Measurements from ENCODE around the gene DPY19L2. TPM values are rescaled to one million over a fixed set of nuclear protein-coding genes. Genes with fewer than 3 reads are reported as not detected.
A peak's percentile ranks its signal among the peaks of the same experiment; 100 is the strongest.
"Not testable (repeated sequence)": the region's sequence is repeated elsewhere in the genome, so short reads cannot be mapped to it uniquely, and the experiment has no call there.

Gene DPY19L2
- total RNA-seq (2013) = 0.13 TPM
- polyA plus RNA-seq = not detected
- 0.14 and 0.16 TPM in 2 replicates for polyA minus RNA-seq
- total RNA-seq = 0 to 4.4 (median 0.41) reads per million in 11 experiments

DNA sequence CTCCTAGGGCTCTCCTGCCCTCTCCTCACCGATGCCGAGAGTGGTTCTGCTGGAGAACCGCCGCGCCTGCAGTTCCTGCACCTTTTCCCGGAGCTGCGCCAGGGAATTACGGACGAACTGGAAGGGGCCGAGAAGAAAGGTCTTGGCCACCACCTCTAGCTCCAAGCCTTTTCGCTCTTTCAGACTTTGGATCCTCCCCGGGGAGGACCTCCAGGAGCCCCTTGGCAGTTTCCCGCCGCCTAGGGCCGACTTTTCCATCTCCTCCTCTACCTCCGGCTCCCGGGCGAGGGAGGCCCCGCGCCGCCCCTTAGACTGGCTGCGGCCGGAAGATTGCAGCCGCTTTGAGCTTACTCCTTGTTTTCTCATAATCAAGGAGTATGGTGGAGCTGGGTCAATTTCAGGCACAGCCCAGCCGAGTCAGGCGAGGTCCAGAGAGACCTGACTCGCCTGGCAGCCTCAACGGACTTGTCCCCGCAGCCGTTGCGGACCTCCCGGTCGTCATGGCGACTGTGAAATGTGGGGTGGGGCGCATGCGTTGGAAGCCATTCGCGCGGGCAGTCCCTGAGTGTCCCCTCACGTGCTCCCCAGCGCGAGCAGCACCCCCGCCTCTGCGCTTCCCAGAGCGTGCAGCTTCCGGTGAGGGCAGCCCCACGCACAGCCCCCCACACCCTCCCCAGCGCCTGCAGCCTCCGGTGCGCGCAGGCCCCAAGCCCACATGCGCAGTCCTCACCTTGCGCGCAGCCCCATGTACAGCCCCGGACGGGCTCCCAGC lies at the start of gene DPY19L2:
Gene DPY19L2, minus strand, starts transcription at position 466 of the 772 bp plus-strand sequence. Its CDS starts 100 bp downstream, at position 366.
- WGBS (ENCODE audit: insufficient coverage) = 1% methylated on average over 29 of the region's 56 CpGs
- Histone ChIP-seq H3K4me1 (ENCODE audit: control insufficient read depth in 1 of 2, insufficient read depth in 2 of 2, low read length in 2 of 2) (peaks cover 6 to 23% of the 10 kb centered on the region in 2 donors), H3K79me2 (ENCODE audit: insufficient read depth, low read length) (no peaks in the 10 kb centered on the region), H3K4me3 (replicated peaks in 1 of 3; ENCODE audit: low read depth in 2 of 3, low read length in 3 of 3) (peak within 1 kb of the TSS; percentile 42 to 80 (median 65)), H3K27ac (ENCODE audit: low read depth in 1 of 2, low read length in 2 of 2) (no peak within 1 kb of the TSS), H3K9ac (ENCODE audit: insufficient read depth, low read length, poor library complexity, severe bottlenecking) (peak within 1 kb of the TSS; percentile 36), H3K36me3 (replicated peaks in 1 of 2; ENCODE audit: control insufficient read depth in 1 of 2, insufficient read depth in 2 of 2, low read length in 2 of 2) (no peaks in the 10 kb centered on the region), H3K4me2 (replicated peaks; ENCODE audit: extremely low read depth, low read length, poor library complexity, severe bottlenecking) (peak within 1 kb of the TSS; percentile 85), H3K9me3 (replicated peaks in 1 of 2; ENCODE audit: control insufficient read depth in 1 of 2, insufficient read depth in 1 of 2, low read length in 2 of 2) (no peaks in the 10 kb centered on the region), H3K27me3 (ENCODE audit: control insufficient read depth in 2 of 2, insufficient read depth in 2 of 2, low read length in 2 of 2) (peaks cover 0 to 7% of the 10 kb centered on the region in 2 donors), H4K20me1 (ENCODE audit: insufficient read depth, low read length) (no peaks in the 10 kb centered on the region), H2AFZ (ENCODE audit: insufficient read depth, low read depth, low read length, poor library complexity, severe bottlenecking) (peak within 1 kb of the TSS; percentile 93)
- H3K27me3 Mint-ChIP-seq (ENCODE audit: low read depth in 3 of 3) = peaks cover 18 to 28% (median 24%) of the 10 kb centered on the region in 3 donors
- peak within 1 kb of the TSS; percentile 86 to 96 for H3K4me3 Mint-ChIP-seq
- H3K9me3 Mint-ChIP-seq = no peaks in the 10 kb centered on the region
- no peaks in the 10 kb centered on the region for H3K36me3 Mint-ChIP-seq
- peak within 1 kb of the TSS in 1 of 7 donors; percentile 57 for H3K27ac Mint-ChIP-seq
- intact Hi-C loops (cut with micrococcal nuclease) = loop anchor here in 1 of 2 donors (10.0 kb wide), 1 partner anchor 137 kb away; no protein-coding TSS in a partner anchor
- H3K4me1 Mint-ChIP-seq = peaks cover 28% of the 10 kb centered on the region
- TF ChIP-seq CTCF (IDR thresholded peaks at IDR 0.05) = no peak
- DNase-seq = peak; percentile 1 to 34 (median 5)

DNA sequence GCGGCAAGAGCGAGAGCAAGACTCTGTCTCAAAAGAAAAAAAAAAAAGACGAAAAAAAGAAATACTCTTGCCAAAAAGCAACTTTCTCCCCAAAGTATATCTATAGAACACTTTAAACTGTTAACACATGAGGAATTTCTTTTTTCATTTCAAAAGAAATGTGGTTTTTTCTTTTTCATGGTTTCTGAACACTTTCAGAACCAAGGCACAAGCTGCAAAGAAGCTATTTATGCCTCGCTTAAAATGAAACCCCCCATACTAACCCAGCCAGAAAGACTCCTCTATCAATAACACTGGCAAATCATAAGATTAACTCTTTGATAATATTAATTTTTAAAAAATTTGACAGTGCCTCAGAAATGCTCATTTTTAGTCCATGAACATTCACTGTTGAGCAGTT lies 48.6 kb upstream of the DPY19L2 start:
- H3K27ac ChIP-seq (ENCODE audit: low read depth in 1 of 2, low read length in 2 of 2); H3K27me3 ChIP-seq (ENCODE audit: control insufficient read depth in 2 of 2, insufficient read depth in 2 of 2, low read length in 2 of 2); H3K4me3 ChIP-seq (replicated peaks in 1 of 3; ENCODE audit: low read depth in 2 of 3, low read length in 3 of 3); intact Hi-C loops (cut with micrococcal nuclease); H3K79me2 ChIP-seq (ENCODE audit: insufficient read depth, low read length); DNase-seq; H3K27me3 Mint-ChIP-seq (ENCODE audit: low read depth in 3 of 3); H3K9ac ChIP-seq (ENCODE audit: insufficient read depth, low read length, poor library complexity, severe bottlenecking); H3K36me3 ChIP-seq (replicated peaks in 1 of 2; ENCODE audit: control insufficient read depth in 1 of 2, insufficient read depth in 2 of 2, low read length in 2 of 2); H2AFZ ChIP-seq (ENCODE audit: insufficient read depth, low read depth, low read length, poor library complexity, severe bottlenecking); H3K4me3 Mint-ChIP-seq; H3K4me1 Mint-ChIP-seq; H3K9me3 ChIP-seq (replicated peaks in 1 of 2; ENCODE audit: control insufficient read depth in 1 of 2, insufficient read depth in 1 of 2, low read length in 2 of 2); H3K4me1 ChIP-seq (ENCODE audit: control insufficient read depth in 1 of 2, insufficient read depth in 2 of 2, low read length in 2 of 2); H3K36me3 Mint-ChIP-seq; H4K20me1 ChIP-seq (ENCODE audit: insufficient read depth, low read length); H3K9me3 Mint-ChIP-seq; H3K27ac Mint-ChIP-seq; H3K4me2 ChIP-seq (replicated peaks; ENCODE audit: extremely low read depth, low read length, poor library complexity, severe bottlenecking): not testable (repeated sequence)
- WGBS (ENCODE audit: insufficient coverage) = no CpG with 5 or more reads among the region's 4 CpGs

DNA sequence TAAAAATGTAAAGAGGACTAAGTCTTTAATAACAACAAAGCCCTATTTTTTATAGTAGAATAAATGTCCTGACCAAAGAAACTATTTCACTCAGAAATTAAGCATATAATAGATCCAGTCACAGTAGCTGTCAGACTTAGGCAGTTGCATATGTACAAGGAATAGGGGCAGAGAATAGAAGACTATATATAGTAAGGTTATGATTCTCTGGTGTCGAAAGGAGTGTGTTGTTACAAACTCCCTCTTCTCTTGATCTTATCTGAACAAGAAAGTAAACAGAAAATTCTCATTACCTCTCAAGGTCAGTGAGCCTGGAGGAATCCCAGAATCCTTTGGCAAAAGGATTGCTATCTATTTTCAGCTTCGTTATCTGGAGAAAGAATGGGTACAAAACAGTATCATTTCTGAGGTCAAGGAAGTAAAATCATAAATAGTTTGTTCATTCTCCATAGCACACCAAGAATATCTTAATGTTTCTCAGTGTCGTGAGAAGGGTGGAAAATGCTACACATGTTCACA lies 46.9 kb upstream of the DPY19L2 start:
- DNase-seq; H3K4me1 Mint-ChIP-seq; H3K79me2 ChIP-seq (ENCODE audit: insufficient read depth, low read length); H3K4me3 Mint-ChIP-seq; H3K9me3 Mint-ChIP-seq; H3K27ac ChIP-seq (ENCODE audit: low read depth in 1 of 2, low read length in 2 of 2); H3K36me3 ChIP-seq (replicated peaks in 1 of 2; ENCODE audit: control insufficient read depth in 1 of 2, insufficient read depth in 2 of 2, low read length in 2 of 2); H2AFZ ChIP-seq (ENCODE audit: insufficient read depth, low read depth, low read length, poor library complexity, severe bottlenecking); H3K4me3 ChIP-seq (replicated peaks in 1 of 3; ENCODE audit: low read depth in 2 of 3, low read length in 3 of 3); H3K36me3 Mint-ChIP-seq; H3K4me1 ChIP-seq (ENCODE audit: control insufficient read depth in 1 of 2, insufficient read depth in 2 of 2, low read length in 2 of 2); H3K4me2 ChIP-seq (replicated peaks; ENCODE audit: extremely low read depth, low read length, poor library complexity, severe bottlenecking); intact Hi-C loops (cut with micrococcal nuclease); H3K27ac Mint-ChIP-seq; H3K27me3 ChIP-seq (ENCODE audit: control insufficient read depth in 2 of 2, insufficient read depth in 2 of 2, low read length in 2 of 2); H3K27me3 Mint-ChIP-seq (ENCODE audit: low read depth in 3 of 3); H3K9ac ChIP-seq (ENCODE audit: insufficient read depth, low read length, poor library complexity, severe bottlenecking); H4K20me1 ChIP-seq (ENCODE audit: insufficient read depth, low read length); H3K9me3 ChIP-seq (replicated peaks in 1 of 2; ENCODE audit: control insufficient read depth in 1 of 2, insufficient read depth in 1 of 2, low read length in 2 of 2): not testable (repeated sequence)
- WGBS (ENCODE audit: insufficient coverage) = no CpG with 5 or more reads among the region's 3 CpGs

GRCh38 chr12:63714409-63714808 lies 46.1 kb upstream of the DPY19L2 start:
- H4K20me1 ChIP-seq (ENCODE audit: insufficient read depth, low read length); DNase-seq; H3K4me3 Mint-ChIP-seq; H3K4me1 ChIP-seq (ENCODE audit: control insufficient read depth in 1 of 2, insufficient read depth in 2 of 2, low read length in 2 of 2); H2AFZ ChIP-seq (ENCODE audit: insufficient read depth, low read depth, low read length, poor library complexity, severe bottlenecking); H3K9me3 ChIP-seq (replicated peaks in 1 of 2; ENCODE audit: control insufficient read depth in 1 of 2, insufficient read depth in 1 of 2, low read length in 2 of 2); H3K9ac ChIP-seq (ENCODE audit: insufficient read depth, low read length, poor library complexity, severe bottlenecking); H3K4me1 Mint-ChIP-seq; H3K27me3 Mint-ChIP-seq (ENCODE audit: low read depth in 3 of 3); H3K27me3 ChIP-seq (ENCODE audit: control insufficient read depth in 2 of 2, insufficient read depth in 2 of 2, low read length in 2 of 2); intact Hi-C loops (cut with micrococcal nuclease); H3K36me3 Mint-ChIP-seq; H3K9me3 Mint-ChIP-seq; H3K27ac Mint-ChIP-seq; H3K27ac ChIP-seq (ENCODE audit: low read depth in 1 of 2, low read length in 2 of 2); H3K36me3 ChIP-seq (replicated peaks in 1 of 2; ENCODE audit: control insufficient read depth in 1 of 2, insufficient read depth in 2 of 2, low read length in 2 of 2); H3K4me3 ChIP-seq (replicated peaks in 1 of 3; ENCODE audit: low read depth in 2 of 3, low read length in 3 of 3); H3K79me2 ChIP-seq (ENCODE audit: insufficient read depth, low read length); H3K4me2 ChIP-seq (replicated peaks; ENCODE audit: extremely low read depth, low read length, poor library complexity, severe bottlenecking): not testable (repeated sequence)
- no CpG with 5 or more reads among the region's 1 CpG for WGBS (ENCODE audit: insufficient coverage)

Data from CD14-positive monocyte (primary cell).